PFSK-1 (cell line): Measurements from ENCODE around the gene TCOF1.

ENCODE experiments used
- FOXP2 ChIP-seq: optimal IDR thresholded peaks from 2 replicates; pipeline ENCODE3; 2011; ENCODE audit warnings: borderline replicate concordance, control low read depth, inconsistent platforms; ENCODE audit not compliant: insufficient read depth; ENCODE audit errors: extremely low read length, extremely low read depth
- POLR2AphosphoS5 ChIP-seq: IDR thresholded peaks from 2 replicates; pipeline ENCODE4 v1.6.1; 2012; ENCODE audit warnings: low read depth, mild to moderate bottlenecking, control low read depth, low read length, moderate library complexity
- SIN3A ChIP-seq: IDR thresholded peaks from 2 replicates; pipeline ENCODE4 v1.6.1; 2012; ENCODE audit warnings: mild to moderate bottlenecking, low read length, moderate library complexity, borderline replicate concordance; ENCODE audit not compliant: insufficient read depth
- TAF1 ChIP-seq: IDR thresholded peaks from 2 replicates; pipeline ENCODE4 v1.6.1; 2012; ENCODE audit warnings: low read length, control low read depth, borderline replicate concordance; ENCODE audit not compliant: insufficient read depth
- TF ChIP-seq, protein P1 (sequence below), 2 experiments: IDR thresholded peaks; 2 replicates each; pipeline versions ENCODE4 v1.6.1 to v1.8.0; 2011 to 2012; ENCODE audit warnings: low read depth in 2 of 2, low read length in 2 of 2, control low read depth in 1 of 2, inconsistent platforms in 1 of 2, mild to moderate bottlenecking in 1 of 2, moderate library complexity in 1 of 2; ENCODE audit not compliant: insufficient read depth in 1 of 2

Gene TCOF1

GRCh38 chr5:150392680-150393079 lies 35.2 kb downstream of the TCOF1 start:
- TF ChIP-seq TAF1, result no peak
- no peak for TF ChIP-seq POLR2AphosphoS5
- TF ChIP-seq, protein P1, sequence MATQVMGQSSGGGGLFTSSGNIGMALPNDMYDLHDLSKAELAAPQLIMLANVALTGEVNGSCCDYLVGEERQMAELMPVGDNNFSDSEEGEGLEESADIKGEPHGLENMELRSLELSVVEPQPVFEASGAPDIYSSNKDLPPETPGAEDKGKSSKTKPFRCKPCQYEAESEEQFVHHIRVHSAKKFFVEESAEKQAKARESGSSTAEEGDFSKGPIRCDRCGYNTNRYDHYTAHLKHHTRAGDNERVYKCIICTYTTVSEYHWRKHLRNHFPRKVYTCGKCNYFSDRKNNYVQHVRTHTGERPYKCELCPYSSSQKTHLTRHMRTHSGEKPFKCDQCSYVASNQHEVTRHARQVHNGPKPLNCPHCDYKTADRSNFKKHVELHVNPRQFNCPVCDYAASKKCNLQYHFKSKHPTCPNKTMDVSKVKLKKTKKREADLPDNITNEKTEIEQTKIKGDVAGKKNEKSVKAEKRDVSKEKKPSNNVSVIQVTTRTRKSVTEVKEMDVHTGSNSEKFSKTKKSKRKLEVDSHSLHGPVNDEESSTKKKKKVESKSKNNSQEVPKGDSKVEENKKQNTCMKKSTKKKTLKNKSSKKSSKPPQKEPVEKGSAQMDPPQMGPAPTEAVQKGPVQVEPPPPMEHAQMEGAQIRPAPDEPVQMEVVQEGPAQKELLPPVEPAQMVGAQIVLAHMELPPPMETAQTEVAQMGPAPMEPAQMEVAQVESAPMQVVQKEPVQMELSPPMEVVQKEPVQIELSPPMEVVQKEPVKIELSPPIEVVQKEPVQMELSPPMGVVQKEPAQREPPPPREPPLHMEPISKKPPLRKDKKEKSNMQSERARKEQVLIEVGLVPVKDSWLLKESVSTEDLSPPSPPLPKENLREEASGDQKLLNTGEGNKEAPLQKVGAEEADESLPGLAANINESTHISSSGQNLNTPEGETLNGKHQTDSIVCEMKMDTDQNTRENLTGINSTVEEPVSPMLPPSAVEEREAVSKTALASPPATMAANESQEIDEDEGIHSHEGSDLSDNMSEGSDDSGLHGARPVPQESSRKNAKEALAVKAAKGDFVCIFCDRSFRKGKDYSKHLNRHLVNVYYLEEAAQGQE (IDR thresholded peaks at IDR 0.05; ENCODE audit: insufficient read depth in 1 of 2, low read depth in 2 of 2, low read length in 2 of 2), result no peak

DNA sequence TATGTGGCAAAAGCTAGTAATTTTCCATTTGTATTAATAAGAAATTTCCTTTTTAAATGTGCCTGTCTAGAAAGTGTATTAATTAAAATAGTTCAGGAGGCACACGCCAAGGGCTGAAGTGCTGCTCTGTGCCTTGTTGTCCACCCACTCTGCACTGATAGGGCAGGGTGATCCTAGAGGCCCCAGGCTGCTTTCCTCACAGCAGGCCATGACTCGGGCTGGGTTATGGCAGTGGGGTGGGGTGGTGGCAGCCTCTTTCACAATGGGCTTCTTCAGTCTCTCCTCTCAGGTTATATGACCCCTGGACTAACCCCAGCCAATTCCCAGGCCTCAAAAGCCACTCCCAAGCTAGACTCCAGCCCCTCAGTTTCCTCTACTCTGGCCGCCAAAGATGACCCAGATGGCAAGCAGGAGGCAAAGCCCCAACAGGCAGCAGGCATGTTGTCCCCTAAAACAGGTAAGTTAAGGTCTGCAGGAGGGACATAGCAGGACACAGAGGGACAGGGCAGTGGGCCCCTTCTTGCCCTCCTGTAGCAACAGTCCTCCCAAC lies 35.7 kb downstream of the TCOF1 start:
- no peak for TF ChIP-seq POLR2AphosphoS5
- TF ChIP-seq, protein P1 (IDR thresholded peaks at IDR 0.05; ENCODE audit: insufficient read depth in 1 of 2, low read depth in 2 of 2, low read length in 2 of 2), result no peak
- no peak for TF ChIP-seq TAF1
- TF ChIP-seq SIN3A, result no peak
- no peak for TF ChIP-seq FOXP2

- TF ChIP-seq POLR2AphosphoS5, result no peak
- TF ChIP-seq SIN3A, result no peak
- TF ChIP-seq TAF1, result no peak
- TF ChIP-seq, protein P1 (IDR thresholded peaks at IDR 0.05; ENCODE audit: insufficient read depth in 1 of 2, low read depth in 2 of 2, low read length in 2 of 2), result no peak
- TF ChIP-seq FOXP2, result no peak
Measured at GRCh38 chr5:150394131-150394530, 36.6 kb downstream of the TCOF1 start.

DNA sequence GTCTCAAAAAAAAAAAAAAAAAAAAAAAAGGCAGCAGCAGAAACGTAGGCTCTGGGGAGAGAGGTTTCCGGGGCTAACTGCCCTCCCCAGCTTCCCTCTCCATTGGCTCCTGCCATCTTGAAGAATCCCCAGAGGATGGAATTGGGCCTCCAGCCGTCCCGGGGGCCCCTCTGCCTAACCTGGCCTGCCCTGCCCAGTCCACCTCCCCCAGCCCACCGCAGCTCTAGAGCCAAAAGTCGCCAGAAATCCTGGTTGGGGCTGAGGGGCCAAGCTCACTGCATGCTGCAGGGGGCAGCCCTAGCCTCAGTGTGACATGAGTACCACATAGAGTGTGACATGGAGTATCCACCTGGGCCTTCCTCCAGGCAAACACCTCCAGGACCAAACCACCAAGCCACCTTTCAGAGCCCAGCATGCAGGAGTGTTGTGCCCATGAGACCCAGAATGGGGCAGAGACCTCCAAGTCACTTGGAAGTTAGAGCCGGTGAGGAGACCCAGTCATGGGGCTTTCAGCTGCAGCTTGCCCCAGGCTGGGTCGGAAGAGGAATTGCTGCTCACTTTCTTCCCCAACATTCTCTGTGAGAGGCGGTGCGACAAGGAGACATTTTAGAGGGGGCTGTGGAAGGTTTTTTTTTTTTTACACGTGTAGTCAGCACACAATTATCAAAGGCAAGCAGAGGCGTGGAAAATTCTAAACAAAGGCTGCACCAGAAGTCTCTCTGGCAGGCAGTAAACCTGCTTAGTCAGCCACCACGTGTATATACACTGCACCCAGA lies 37.6 kb downstream of the TCOF1 start:
- TF ChIP-seq TAF1 (no peak), FOXP2 (no peak), POLR2AphosphoS5 (no peak), SIN3A (no peak)
- TF ChIP-seq, protein P1 (IDR thresholded peaks at IDR 0.05; ENCODE audit: insufficient read depth in 1 of 2, low read depth in 2 of 2, low read length in 2 of 2), result no peak

GRCh38 chr5:150395688-150395975 lies 38.1 kb downstream of the TCOF1 start:
- TF ChIP-seq, protein P1 (IDR thresholded peaks at IDR 0.05; ENCODE audit: insufficient read depth in 1 of 2, low read depth in 2 of 2, low read length in 2 of 2), result no peak
- TF ChIP-seq FOXP2 (no peak), TAF1 (no peak), POLR2AphosphoS5 (no peak), SIN3A (no peak)
